Breast epithelium (tissue), 3 donors: Measurements from ENCODE around the gene ATOSA.

Experiments
- CTCF ChIP-seq, 3 donors: fragments of 450-650 bp; IDR thresholded peaks; one replicate each; pipeline ENCODE4 v1.5.1; 2016 to 2017; ENCODE audit warnings: antibody characterized with exemption in 3 of 3, mild to moderate bottlenecking in 3 of 3, moderate library complexity in 3 of 3
- POLR2A ChIP-seq: fragments of 450-650 bp; IDR thresholded peaks from one replicate; pipeline ENCODE4 v1.6.1; 2016; ENCODE audit warnings: antibody characterized with exemption, mild to moderate bottlenecking, moderate library complexity

- TF ChIP-seq CTCF (IDR thresholded peaks at IDR 0.05) = no peak
- TF ChIP-seq POLR2A = no peak
Measured at GRCh38 chr15:52726195-52726594, 47.0 kb upstream of the ATOSA start.
